ENCODE data around the gene CDC42. TPM values are rescaled to one million over a fixed set of nuclear protein-coding genes. Genes with fewer than 3 reads are reported as not detected.

Gene CDC42
- total and polyA plus RNA-seq, 9 of the 15 experiments (the other 6 are each of a cell fraction or from before 2014, with no cell fraction given): 186 to 398 (median 325) TPM

- H3K4me3 ChIP-seq: no peak overlapping the region
- intact Hi-C loops (cut with micrococcal nuclease) (no loop called here), in situ Hi-C loops (cut with MboI) (no loop called here)
- peaks cover 7% of the 10 kb centered on the region; the same call in 1 of the 3 replicates for H3K36me3 ChIP-seq (ENCODE audit: control insufficient read depth, insufficient read depth, low read length)
- peak; percentile 49 for TF ChIP-seq MAFG (tag; conservative IDR thresholded peaks at IDR 0.05)
- TF ChIP-seq ZNF316 (IDR thresholded peaks at IDR 0.05): peak; percentile 77
- TF ChIP-seq MAFF (IDR thresholded peaks at IDR 0.05; ENCODE audit: low read length): peak; percentile 33; the same call in 1 of the 2 replicates
- TF ChIP-seq C11orf30 (IDR thresholded peaks at IDR 0.05; ENCODE audit: low read depth): peak; percentile 67
- no peak for TF ChIP-seq ATF4 (CRISPR knock-in tag; IDR thresholded peaks at IDR 0.05)
- H4K20me1 ChIP-seq (replicated peaks; ENCODE audit: control insufficient read depth, insufficient read depth, low read length): no peaks in the 10 kb centered on the region
- FAIRE-seq (no peak), ATAC-seq (no peak), DNase-seq (ENCODE audit: extremely low read depth in 1 of 4, low spot score in 3 of 4) (peak in 1 of 4 experiments; percentile 3)
- H3K27ac ChIP-seq (ENCODE audit: extremely low read depth, low read depth, low read length): no peak overlapping the region
- 47% methylated on average over 4 of the region's 4 CpGs for WGBS (ENCODE audit: insufficient coverage, low coverage, missing lambda C conversion rate)
- peaks cover 12% of the 10 kb centered on the region; the same call in 2 of the 3 replicates for H3K79me2 ChIP-seq (ENCODE audit: control insufficient read depth, insufficient read depth, low read length)
- H2AFZ ChIP-seq (ENCODE audit: low read depth, low read length): no peak overlapping the region
- ChIA-PET POLR2A (interaction anchor here (0.6 to 7.0 kb wide), 4 partner anchors 9 to 473 kb away, joined by 3 to 63 read pairs (median 4); no protein-coding TSS in a partner anchor), CTCF (ENCODE audit: low intra/inter-chr PET ratio) (no interaction called here)
- no TSS peak for BruUV-seq (replicated peaks)
- no peak overlapping the region for H3K4me2 ChIP-seq (ENCODE audit: insufficient read depth, low read length)
- H3K9ac ChIP-seq (ENCODE audit: insufficient read depth in 1 of 2, low read depth in 2 of 2, low read length in 2 of 2): peak overlapping the region in 1 of 2 experiments; percentile 37; a peak in 1 of 4 replicates
- H3K4me1 ChIP-seq (replicated peaks in 1 of 2; ENCODE audit: control insufficient read depth in 2 of 2, insufficient read depth in 2 of 2, low read length in 2 of 2): peaks cover 14 to 19% of the 10 kb centered on the region in 2 experiments; a peak in 4 of 5 replicates
- H3K27me3 ChIP-seq (ENCODE audit: control insufficient read depth in 2 of 2, insufficient read depth in 2 of 2, low read length in 2 of 2): no peaks in the 10 kb centered on the region
- H3K9me1 ChIP-seq (ENCODE audit: control insufficient read depth, insufficient read depth, low read length): no peaks in the 10 kb centered on the region
- H3K9me3 ChIP-seq (replicated peaks; ENCODE audit: control insufficient read depth, insufficient read depth, low read depth, low read length): no peaks in the 10 kb centered on the region
These were observed 22.5 kb upstream of the CDC42 start for GRCh38 chr1:22030057-22030456.
